Stimulated activated naive B cell treated with anti-CD40 and anti-IgM and Interleukin-4, amounts not matched to agents 10 μg/mL and 1 μg/mL and 100 μg/mL, for 72 hours (primary cell): ENCODE results near the gene KLHL17.
A peak's percentile ranks its signal among the peaks of the same experiment; 100 is the strongest.

Experiments
- ATAC-seq, 2 donors: fragments of 150-1000 bp; cut with Tn5 transposase; replicated peaks; 2 replicates each; pipeline ENCODE4 v1.10.0; 2021; ENCODE audit warnings: moderate library complexity in 1 of 2
- DNase-seq: peaks from one replicate; pipeline ENCODE4 v3.0.0; 2021
- H3K27ac Mint-ChIP-seq: one replicate; pipeline ENCODE4 v1.8.0; 2022; ENCODE audit warnings: mild to moderate bottlenecking, mixed read lengths
- H3K27me3 Mint-ChIP-seq, 2 donors: one replicate each; pipeline ENCODE4 v1.8.0; 2022; ENCODE audit warnings: mixed read lengths in 2 of 2
- H3K36me3 Mint-ChIP-seq, 2 donors: one replicate each; pipeline ENCODE4 v1.8.0; 2022; ENCODE audit warnings: mixed read lengths in 2 of 2, mild to moderate bottlenecking in 1 of 2
- H3K4me1 Mint-ChIP-seq, 2 donors: one replicate each; pipeline ENCODE4 v1.8.0; 2022; ENCODE audit warnings: mixed read lengths in 2 of 2, mild to moderate bottlenecking in 1 of 2
- H3K4me3 Mint-ChIP-seq, 2 donors: one replicate each; pipeline ENCODE4 v1.8.0; 2022; ENCODE audit warnings: mild to moderate bottlenecking in 2 of 2, mixed read lengths in 2 of 2, moderate library complexity in 1 of 2
- H3K9me3 Mint-ChIP-seq, 2 donors: one replicate each; pipeline ENCODE4 v1.8.0; 2022; ENCODE audit warnings: mixed read lengths in 2 of 2, mild to moderate bottlenecking in 1 of 2

The KLHL17 gene

DNA sequence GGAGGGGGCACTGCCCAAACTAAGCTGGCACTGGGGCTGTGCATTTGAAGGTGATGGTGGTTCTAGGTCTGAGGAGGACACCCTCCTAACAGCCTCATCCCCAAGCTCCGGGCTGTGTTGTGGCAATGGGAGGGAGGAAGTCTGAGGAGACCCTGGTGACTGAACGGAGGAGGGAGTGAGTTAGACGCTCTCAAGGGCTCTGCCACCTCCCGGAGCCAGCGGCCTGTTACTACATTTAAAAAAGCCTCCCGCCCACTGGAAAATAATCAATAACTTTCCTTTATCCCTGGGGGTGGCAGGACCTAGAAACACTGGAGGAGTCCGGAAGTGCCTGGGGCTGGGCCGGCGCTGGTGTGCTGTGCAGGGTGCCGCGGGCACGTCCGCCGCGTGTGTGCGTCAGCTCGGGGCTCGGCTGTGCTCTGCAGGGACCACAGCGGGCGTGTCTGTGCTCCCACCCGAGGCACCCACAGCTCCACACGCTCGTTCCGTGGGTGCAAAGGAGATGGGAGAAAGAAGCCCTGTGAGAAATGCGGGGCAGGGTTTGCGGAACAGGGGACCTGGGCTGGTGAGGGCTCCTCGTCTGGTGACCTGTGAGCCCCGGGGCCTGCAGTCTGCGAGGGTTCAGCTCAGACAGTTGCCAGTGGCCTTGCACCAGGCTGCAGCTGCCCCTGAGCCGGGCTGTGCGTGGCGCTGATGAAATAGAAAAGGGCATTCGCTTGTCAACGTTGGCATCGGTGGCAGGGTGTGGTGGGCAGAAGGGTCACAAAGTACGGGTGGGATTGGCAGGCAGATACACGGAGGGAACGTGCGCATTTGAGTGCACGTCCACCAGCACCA, 31.3 kb upstream of the KLHL17 start:
- H3K27ac Mint-ChIP-seq = no peak overlapping the region
- peaks cover 54 to 78% of the 10 kb centered on the region in 2 donors for H3K27me3 Mint-ChIP-seq
- ATAC-seq = no peak
- DNase-seq = no peak
- H3K9me3 Mint-ChIP-seq = no peaks in the 10 kb centered on the region
- H3K4me1 Mint-ChIP-seq = peaks cover 3 to 13% of the 10 kb centered on the region in 2 donors
- H3K4me3 Mint-ChIP-seq = no peak overlapping the region
- H3K36me3 Mint-ChIP-seq = no peaks in the 10 kb centered on the region

DNA sequence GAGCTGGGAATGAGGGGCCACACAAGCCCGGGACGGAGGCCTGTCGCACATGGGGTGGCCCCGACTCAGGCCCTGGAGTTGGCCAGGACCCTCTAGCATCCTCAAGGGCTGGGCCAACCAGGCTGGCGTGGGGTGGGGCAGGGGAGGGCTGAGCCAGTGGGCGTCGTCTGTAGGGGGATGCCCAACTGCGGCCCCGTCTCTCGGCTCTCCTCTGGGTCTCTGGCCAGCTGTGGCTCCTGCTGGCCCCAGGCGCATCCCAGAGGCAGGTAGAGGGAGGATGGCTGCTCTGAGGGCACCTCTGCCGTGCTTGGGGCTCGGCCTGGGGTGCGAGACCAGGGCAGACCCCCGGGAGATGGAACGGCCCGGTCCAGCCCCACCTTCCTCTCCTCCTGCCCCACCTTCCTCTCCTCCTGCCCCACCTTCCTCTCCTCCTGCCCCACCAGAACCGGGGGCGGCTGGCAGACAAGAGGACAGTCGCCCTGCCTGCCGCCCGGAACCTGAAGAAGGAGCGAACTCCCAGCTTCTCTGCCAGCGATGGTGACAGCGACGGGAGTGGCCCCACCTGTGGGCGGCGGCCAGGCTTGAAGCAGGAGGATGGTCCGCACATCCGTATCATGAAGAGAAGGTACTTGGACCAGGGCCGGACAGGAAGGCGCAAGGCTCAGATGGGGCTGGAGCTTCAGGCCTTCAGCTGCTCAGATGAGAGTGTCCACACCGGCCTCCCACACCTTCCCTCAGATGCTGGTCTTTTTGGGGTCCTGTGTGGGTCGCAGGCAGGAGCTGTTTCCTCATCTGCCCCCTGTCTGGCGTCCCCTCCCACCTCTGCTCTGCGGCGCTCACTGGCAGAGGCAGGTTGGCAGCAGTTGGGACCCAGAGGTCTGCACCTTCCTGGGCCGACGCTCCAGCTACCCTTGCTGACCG, 30.4 kb upstream of the KLHL17 start:
- H3K27me3 Mint-ChIP-seq = peaks cover 57 to 77% of the 10 kb centered on the region in 2 donors
- H3K9me3 Mint-ChIP-seq = no peaks in the 10 kb centered on the region
- H3K36me3 Mint-ChIP-seq = peaks cover 0 to 1% of the 10 kb centered on the region in 2 donors
- no peak overlapping the region for H3K4me3 Mint-ChIP-seq
- H3K27ac Mint-ChIP-seq = no peak overlapping the region
- peaks cover 5 to 13% of the 10 kb centered on the region in 2 donors for H3K4me1 Mint-ChIP-seq
- no peak for ATAC-seq
- no peak for DNase-seq

DNA sequence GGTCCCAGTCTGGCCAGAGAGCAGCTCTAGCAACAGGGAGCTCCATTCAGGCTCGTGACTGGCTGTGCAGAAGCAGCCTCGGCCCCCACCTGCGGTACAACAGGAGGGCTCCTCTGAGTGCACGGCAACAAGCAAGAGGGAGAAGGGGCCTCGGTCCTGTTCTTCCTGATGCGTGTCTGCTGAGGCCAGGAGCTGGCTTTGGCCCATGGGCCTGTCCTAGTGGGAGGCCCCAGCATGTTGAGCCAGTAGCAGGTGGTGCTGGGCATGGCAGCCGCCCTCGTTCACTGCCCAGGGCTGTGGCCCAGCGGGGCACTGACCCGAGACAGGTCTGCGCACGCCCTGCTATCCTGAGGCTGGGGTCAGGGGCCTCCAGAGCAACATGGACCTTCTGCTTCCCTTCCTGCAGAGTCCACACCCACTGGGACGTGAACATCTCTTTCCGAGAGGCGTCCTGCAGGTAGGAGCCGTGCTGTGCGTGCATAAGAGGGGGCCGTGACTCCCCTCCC, 29.7 kb upstream of the KLHL17 start:
- DNase-seq (no peak), ATAC-seq (no peak)
- Mint-ChIP-seq H3K4me3 (no peak overlapping the region), H3K27me3 (peaks cover 65 to 79% of the 10 kb centered on the region in 2 donors), H3K27ac (no peak overlapping the region), H3K9me3 (no peaks in the 10 kb centered on the region), H3K36me3 (peaks cover 0 to 1% of the 10 kb centered on the region in 2 donors), H3K4me1 (peaks cover 6 to 13% of the 10 kb centered on the region in 2 donors)

DNA sequence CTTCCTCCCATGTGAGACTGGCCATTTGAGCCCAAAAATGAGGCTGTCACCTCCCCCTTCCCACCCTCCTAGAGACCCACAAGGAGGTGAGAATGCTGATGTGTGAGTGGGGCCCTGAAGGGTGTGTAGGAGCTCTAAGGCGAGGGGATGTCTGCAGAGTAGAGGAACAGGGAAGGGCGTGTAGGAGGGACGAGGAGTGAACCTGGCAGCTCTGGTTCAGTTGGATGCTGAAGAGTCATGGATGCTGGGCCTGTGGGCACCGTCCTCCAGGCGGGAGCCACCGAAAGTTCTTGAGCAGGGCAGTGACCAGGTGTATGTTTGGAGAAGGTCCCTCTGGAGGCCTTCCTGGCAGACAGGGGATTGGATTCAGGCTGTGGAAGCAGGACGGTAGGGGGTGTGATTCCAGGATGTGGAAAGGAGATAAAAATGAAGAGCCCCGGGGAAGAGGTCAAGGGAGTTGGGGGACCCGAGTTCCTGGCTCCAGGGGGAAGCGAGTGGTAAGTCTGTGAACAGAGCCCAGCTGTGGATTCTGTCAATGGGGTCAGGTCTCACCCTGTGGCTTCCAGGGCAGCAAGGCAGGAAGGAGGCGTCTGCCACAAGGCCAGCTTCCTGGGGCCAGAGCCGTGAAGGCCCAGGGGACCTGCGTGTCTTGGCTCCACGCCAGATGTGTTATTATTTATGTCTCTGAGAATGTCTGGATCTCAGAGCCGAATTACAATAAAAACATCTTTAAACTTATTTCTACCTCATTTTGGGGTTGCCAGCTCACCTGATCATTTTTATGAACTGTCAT, 28.8 kb upstream of the KLHL17 start:
- Mint-ChIP-seq H3K36me3 (peaks cover 0 to 1% of the 10 kb centered on the region in 2 donors), H3K27ac (no peak overlapping the region), H3K4me3 (no peak overlapping the region), H3K27me3 (peaks cover 61 to 74% of the 10 kb centered on the region in 2 donors), H3K4me1 (peaks cover 4 to 5% of the 10 kb centered on the region in 2 donors), H3K9me3 (no peaks in the 10 kb centered on the region)
- DNase-seq = no peak
- no peak for ATAC-seq

DNA sequence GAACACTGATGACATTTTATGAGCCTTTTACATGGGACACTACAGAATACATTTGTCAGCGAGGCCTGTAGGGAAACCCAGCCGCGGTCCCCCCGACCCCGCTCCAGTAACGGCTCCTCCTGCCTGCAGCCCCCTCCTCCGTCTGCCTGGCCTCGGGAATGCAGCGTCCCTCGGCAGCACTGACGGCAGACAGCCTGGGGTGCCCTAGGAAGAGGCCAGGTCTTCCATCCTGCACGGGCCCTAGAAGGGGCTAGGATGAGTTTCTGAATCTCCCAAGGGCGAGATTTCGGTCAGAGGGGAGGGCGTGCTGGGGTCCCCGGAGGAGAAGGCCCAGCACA, 28.2 kb upstream of the KLHL17 start:
- DNase-seq = no peak
- no peak overlapping the region for H3K27ac Mint-ChIP-seq
- H3K4me1 Mint-ChIP-seq = peaks cover 3 to 5% of the 10 kb centered on the region in 2 donors
- peaks cover 61 to 74% of the 10 kb centered on the region in 2 donors for H3K27me3 Mint-ChIP-seq
- peaks cover 0 to 1% of the 10 kb centered on the region in 2 donors for H3K36me3 Mint-ChIP-seq
- no peak for ATAC-seq
- H3K9me3 Mint-ChIP-seq = no peaks in the 10 kb centered on the region
- H3K4me3 Mint-ChIP-seq = no peak overlapping the region

DNA sequence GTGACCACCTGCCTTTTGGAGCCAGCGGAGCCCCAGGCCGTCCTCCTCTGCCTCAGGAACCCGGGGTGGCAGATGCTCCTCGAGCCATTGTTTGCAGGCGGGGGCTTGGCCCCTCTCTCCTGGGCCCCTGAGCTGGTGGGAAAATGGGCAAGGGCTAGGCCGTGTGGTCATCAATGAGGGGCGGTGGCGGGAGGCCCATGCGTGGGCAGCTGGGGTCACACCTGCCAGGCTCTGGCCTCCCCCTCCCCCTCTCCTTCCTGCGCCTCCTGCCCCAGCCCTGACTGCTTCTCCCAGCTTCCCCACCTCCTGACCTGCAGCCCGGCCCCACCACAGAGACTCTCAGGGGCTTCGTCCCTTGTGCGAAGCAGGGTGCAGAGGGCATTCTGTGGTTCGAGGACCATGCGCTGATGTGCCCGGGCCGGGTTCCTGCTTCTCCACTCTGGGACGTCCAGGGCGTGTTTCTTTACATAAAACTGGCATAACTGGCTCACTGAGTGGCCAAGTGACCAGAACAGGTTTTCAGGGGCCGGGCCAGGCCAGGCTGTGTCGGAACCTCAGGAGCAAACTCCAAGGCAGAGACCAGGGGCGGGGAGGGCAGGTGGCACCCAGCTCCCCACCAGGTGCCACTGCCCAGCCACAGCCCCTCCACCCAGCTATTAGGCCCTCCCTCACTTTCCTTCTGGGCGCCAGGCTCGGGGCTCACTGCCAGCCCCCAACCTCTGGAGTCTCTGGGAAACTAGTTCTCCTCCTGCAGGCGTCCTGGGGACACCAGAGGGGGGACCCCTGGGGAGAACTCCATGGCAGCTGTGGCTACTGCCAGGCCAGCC, 27.4 kb upstream of the KLHL17 start:
- ATAC-seq = no peak
- no peak for DNase-seq
- Mint-ChIP-seq H3K4me1 (peaks cover 5% of the 10 kb centered on the region in 2 donors), H3K27ac (no peak overlapping the region), H3K27me3 (peaks cover 60 to 70% of the 10 kb centered on the region in 2 donors), H3K4me3 (no peak overlapping the region), H3K9me3 (no peaks in the 10 kb centered on the region), H3K36me3 (peaks cover 0 to 1% of the 10 kb centered on the region in 2 donors)

DNA sequence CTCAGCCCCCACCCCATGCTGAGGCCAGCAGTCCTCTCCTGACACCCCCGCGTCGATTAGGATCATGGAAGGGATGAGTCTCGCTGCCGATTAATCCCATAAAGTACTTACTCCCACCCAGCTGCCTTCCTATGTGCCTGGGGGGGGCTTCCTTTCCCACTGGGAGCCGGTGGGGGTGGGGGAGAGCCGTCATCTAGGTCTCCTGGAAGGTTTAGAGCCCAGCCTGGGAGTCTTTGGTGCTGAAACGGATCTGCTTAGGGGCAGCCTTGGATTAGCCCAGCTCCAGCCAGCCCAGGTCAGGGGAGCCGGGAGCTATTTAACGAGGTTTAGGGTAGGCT, 26.8 kb upstream of the KLHL17 start:
- H3K36me3 Mint-ChIP-seq = peaks cover 0 to 1% of the 10 kb centered on the region in 2 donors
- H3K27me3 Mint-ChIP-seq = peaks cover 61 to 70% of the 10 kb centered on the region in 2 donors
- no peak for DNase-seq
- no peak overlapping the region for H3K27ac Mint-ChIP-seq
- H3K4me1 Mint-ChIP-seq = peaks cover 5 to 7% of the 10 kb centered on the region in 2 donors
- H3K4me3 Mint-ChIP-seq = no peak overlapping the region
- ATAC-seq = no peak
- H3K9me3 Mint-ChIP-seq = no peaks in the 10 kb centered on the region

DNA sequence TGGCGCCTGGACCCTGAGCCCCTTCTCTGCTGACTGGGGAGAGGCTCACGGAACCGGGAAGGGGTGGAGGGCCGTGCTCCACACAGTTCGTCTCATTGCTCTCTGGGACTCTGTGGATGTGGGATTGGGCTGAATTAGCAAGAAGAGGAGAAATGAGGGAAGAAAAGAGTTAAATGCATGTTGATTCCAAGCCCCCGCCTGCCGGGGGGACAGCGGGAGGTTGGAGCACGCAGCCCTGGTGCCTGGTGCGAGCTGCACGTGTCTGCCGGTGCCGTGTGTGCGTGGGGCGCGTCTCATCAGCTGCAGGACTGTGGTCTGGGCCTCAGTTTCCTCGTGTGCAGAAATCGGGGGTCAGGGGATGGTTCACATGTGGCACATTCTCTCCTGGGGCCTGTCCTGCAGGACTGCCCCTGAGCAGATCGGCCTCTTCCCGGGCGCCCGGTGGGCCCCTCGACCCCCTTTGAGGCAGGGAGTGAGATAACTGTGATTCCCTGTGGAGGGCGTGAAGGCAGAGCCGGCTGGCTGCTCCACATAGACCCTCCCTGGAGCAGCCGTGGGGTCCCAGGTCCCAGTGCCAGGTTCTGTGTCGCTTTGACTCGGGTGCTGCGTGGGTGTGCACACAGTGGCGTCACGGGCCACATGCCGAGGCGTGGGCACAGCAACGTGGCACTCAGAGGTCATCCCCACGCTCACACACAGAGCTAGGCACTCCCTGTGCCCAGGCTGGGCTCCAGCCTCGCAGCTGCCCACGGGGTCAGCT, 25.2 kb upstream of the KLHL17 start:
- Mint-ChIP-seq H3K4me3 (peak overlapping the region in 1 of 2 donors; percentile 13), H3K4me1 (peaks cover 10% of the 10 kb centered on the region in 2 donors), H3K27ac (peak overlapping the region; percentile 16)

DNA sequence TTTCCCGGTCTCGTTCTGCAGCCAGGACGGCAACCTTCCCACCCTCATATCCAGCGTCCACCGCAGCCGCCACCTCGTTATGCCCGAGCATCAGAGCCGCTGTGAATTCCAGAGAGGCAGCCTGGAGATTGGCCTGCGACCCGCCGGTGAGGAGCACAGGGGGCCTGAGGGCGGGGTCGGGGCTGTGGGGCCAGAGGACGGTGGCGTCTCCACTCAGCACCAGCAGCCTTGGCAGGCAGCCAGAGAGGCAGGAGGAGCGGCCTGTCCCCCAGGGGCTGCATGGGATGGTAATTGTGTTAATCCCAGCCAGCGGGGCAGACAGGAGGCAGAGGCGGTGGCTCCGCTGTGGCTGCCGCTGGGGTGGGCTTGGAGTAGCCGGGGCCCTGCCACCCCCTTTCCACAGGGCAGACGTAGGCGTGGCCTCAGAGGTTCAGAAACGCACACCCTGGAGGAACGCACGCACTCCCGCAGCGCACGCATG, 24.6 kb upstream of the KLHL17 start:
- DNase-seq (no peak), ATAC-seq (no peak)
- H3K36me3 Mint-ChIP-seq = peaks cover 0 to 1% of the 10 kb centered on the region in 2 donors
- peaks cover 62 to 69% of the 10 kb centered on the region in 2 donors for H3K27me3 Mint-ChIP-seq
- H3K9me3 Mint-ChIP-seq = no peaks in the 10 kb centered on the region
- no peak overlapping the region for H3K27ac Mint-ChIP-seq
- peak overlapping the region in 1 of 2 donors; percentile 13 for H3K4me3 Mint-ChIP-seq
- peaks cover 11 to 13% of the 10 kb centered on the region in 2 donors for H3K4me1 Mint-ChIP-seq

More for the DNA sequence above, 25.2 kb upstream of the KLHL17 start:
- DNase-seq (no peak), ATAC-seq (no peak)
- no peaks in the 10 kb centered on the region for H3K9me3 Mint-ChIP-seq
- peaks cover 0 to 1% of the 10 kb centered on the region in 2 donors for H3K36me3 Mint-ChIP-seq
- H3K27me3 Mint-ChIP-seq = peaks cover 60 to 72% of the 10 kb centered on the region in 2 donors

DNA sequence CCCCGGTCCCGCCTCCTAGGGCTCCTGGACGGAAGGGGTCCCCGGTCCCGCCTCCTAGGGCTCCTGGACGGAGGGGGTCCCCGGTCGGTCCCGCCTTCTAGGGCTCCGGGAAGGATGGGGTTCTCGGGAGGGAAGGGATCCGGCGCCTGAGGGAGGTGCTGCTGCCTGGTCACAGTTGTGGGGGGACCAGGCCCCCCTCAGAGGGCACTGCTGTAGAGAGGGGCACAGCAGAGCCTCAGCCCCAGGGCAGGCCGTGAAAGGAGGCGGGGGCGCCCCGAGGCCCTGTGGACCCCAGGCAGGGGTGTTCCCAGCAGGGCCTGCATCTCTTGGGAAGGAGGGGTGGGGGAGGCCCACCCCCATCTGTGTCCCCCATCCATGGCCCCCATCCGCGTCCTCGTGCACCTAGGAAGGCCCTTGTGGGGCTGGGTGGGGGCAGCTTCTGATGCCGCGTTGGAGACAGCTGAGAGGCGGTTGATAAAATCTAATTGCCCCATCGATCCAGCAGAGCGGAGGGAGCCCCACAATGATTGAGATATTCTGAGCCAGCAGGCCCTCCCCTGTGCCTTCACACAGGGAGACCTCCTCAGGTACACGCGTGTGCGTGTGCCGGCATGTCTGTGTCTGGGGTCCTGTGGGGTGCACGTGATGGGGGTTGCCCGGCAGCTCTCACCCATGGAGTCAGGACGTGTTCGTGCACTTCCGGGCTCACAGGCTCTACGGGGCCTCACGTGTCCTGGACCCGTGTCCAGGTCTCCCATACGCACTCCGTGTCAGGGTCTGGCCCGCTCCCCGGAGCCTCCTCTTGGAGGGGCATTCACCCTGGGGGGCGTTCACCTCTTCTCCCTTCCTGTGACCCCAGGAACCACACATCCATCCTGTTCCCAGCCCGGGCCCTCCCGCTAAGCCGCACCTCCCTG, 23.8 kb upstream of the KLHL17 start:
- Mint-ChIP-seq H3K4me3 (no peak overlapping the region), H3K9me3 (no peaks in the 10 kb centered on the region), H3K27me3 (peaks cover 62 to 69% of the 10 kb centered on the region in 2 donors), H3K27ac (no peak overlapping the region), H3K36me3 (peaks cover 0 to 1% of the 10 kb centered on the region in 2 donors), H3K4me1 (peaks cover 16 to 17% of the 10 kb centered on the region in 2 donors)
- no peak for DNase-seq
- no peak for ATAC-seq

DNA sequence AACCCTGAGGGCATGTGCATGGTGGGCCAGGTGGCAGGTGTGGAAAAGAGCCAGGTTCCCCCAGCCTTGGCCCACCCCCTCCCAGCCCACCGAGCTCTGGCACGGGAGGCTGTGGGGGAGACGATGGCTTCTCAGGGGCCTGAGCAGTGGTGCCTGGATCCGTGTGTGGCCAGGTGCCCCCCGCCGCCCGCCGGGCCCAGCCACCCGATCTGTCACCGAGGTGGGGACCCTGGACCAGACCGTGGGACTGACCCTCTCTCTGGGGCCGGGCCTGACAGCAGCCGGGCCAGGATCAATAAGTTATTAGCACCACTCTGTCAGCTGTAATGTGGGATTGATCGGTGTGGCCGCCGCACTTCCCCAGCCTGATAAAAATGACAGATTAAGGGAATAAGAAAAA, 22.9 kb upstream of the KLHL17 start:
- no peak for DNase-seq
- ATAC-seq = no peak
- Mint-ChIP-seq H3K27ac (no peak overlapping the region), H3K4me3 (no peak overlapping the region), H3K36me3 (peaks cover 0 to 1% of the 10 kb centered on the region in 2 donors), H3K27me3 (peaks cover 61 to 66% of the 10 kb centered on the region in 2 donors), H3K9me3 (no peaks in the 10 kb centered on the region), H3K4me1 (peaks cover 16% of the 10 kb centered on the region in 2 donors)
